HTERT RPE-1 (cell line): ENCODE results near the gene RAB40C.

Source experiments
- in situ Hi-C: fragments of 300-500 bp; cut with MboI; formaldehyde crosslinking; loops from 4 replicates; pipeline ENCODE4 v1.14.3; 2020; ENCODE audit warnings: low sequenced_read_pairs

The RAB40C gene

DNA sequence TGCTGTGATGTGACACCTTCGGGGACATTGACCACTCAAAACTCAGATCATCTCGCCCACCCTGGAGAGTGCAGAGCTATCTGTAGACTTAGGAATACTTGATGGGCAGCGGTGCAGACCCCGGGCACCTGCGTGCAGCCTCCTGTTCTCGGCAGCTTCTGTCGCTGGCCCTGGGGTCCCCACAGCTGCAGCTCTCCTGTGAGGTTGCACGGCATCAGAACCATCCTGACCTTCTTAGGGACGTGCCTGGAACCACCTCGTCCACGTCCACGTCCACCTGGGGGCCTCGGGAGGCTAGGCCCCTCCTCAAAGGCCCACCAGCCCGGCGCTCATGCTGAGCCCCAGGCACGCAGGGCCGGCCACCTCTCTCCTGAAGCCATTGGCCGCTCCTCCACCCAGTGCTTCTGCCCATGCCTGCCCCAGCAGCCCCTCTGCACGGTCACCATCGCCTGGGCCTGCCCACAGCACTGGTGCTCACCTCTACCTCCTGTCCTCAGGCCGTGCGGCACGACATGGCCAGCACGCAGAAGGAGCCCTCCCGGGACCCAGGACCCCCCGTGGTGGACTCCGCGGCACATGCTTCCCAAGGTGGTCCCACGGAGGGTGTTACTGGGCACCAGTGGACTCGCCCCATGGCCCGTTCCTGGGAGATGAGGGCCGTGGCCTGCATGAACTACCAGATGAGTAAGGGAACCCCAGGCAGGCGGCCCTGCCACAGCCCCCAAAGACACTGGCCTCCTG, 38.6 kb downstream of the RAB40C start:
- in situ Hi-C loops = no loop called here

DNA sequence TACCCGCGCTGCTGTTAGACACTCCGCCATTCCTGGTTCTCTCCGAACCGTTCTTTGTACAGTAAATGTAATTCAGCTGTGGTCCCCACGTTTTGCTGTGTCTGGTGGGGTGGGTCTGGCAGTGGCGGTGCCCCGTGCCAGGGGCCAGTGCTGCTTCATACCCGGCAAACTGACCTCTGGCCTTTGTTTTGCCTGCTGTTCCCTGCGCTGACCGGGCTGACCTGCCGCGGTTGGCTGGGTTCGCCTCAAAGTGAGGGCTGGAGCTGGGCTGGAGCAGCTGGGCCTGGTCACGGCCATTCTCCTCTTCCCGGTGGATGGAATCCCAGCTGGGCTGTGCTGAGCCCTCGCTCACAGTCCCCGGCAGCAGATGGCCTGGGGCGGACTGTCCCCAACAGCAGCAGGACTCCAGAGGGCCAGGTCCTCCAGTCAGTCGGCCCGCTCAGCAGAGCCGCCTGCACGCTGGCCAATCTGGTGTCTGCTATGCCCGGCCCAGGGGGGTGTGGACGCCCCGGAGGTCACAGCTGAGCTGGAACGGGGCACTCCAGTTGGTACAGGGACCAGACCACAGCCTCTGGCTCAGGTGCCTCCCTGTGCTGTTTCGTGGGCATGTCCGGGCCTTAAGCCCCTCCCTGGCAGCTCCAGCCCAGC, 39.4 kb downstream of the RAB40C start:
- in situ Hi-C loops = no loop called here

DNA sequence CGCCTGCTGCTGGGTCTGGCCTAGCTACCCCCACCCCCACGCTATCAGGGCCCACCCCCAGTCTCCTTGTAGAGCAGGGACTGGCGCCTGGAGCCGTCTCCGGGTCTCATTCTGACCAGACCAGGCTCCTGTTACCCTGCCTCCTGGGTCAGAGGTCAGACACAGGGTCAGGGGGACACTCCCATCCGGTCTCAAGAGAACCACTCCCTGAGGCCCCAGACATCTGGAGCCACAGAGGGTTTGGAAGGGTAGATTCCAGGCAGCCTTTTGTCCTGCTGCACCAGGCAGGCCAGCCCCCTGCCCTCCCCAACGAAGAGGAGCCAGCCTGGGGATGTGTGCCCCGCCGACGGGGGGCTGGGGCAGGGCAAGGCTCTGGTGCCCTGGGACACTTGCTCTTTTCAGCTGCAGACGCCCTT, 40.0 kb downstream of the RAB40C start:
- in situ Hi-C loops = no loop called here

DNA sequence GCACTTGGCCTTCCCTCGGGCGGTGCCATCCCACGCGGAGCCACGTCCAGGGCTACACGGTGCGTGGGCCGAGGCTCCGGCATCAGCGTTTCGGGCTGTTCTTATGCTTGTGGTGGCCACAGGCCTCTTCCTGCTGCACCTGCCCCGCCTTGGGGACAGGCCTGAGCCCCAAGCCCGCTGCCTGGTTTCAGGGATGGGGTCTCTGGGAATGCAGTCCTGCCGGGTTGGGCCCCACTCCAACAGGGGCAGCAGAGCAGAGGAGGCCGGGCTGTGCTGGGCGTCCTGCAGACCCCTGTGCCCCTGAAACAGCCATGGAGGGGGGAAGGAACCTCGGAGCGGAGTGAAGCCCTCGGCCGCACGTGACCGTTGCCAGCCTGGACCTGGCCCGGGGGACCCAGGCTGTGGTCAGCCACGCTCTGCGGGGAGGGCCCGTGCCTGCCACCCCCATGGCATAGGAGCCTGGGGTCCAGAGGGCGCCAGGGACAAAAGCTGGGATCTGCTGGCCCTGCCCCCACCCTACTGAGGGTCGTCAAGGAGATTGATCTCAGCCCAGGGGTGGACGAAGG, 40.5 kb downstream of the RAB40C start:
- in situ Hi-C loops = no loop called here

DNA sequence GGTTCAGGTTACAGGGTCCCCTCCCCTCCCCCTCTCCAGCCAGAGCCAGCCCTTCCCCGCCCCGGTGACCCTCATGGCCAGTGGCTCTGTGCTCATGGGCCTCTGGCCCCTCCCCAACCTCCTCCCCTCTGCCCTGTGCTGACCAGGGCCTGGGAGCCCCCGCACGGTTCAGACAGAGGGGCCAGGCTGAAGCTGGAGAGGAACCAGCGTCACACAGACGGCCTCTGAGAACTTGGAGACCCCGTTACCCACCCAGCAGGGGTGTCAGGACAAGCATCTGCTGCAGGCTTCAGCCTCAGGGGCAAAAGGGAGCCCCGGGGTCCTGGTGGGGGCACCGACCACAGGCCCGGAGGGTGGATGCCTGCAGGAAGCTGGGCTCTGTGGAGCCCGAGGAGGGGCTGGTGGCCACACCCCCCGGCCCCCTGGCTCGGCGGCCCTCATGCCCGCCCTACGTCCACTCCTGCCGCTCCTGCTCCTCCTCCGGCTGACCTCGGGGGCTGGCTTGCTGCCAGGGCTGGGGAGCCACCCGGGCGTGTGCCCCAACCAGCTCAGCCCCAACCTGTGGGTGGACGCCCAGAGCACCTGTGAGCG, 41.0 kb downstream of the RAB40C start, which contains the start of gene WFIKKN1:
Gene WFIKKN1 (plus strand): TSS at position 171 of the 591 bp plus-strand sequence. CDS start 269 bp downstream, at position 440.
- in situ Hi-C loops = no loop called here

DNA sequence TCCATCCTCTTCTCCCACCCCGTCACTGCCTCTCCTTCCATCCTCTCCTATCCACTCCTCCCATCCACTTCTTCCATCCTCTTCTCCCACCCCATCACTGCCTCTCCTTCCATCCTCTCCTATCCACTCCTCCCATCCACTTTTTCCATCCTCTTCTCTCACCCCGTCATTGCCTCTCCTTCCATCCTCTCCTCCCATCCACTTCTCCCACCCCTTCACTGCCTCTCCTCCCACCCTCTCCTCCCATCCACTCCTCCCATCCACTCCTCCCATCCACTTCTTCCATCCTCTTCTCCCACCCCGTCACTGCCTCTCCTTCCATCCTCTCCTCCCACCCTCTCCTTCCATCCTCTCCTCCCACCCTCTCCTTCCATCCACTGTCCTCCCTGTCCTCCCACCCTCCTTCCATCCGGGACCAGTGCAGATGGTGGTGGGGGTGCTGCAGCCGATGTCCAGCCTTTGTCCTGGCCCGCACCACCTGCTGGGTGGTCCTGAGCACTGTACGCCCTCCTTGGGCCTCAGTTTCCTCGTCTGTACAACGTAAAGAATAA, 42.0 kb downstream of the RAB40C start:
- in situ Hi-C loops = no loop called here

DNA sequence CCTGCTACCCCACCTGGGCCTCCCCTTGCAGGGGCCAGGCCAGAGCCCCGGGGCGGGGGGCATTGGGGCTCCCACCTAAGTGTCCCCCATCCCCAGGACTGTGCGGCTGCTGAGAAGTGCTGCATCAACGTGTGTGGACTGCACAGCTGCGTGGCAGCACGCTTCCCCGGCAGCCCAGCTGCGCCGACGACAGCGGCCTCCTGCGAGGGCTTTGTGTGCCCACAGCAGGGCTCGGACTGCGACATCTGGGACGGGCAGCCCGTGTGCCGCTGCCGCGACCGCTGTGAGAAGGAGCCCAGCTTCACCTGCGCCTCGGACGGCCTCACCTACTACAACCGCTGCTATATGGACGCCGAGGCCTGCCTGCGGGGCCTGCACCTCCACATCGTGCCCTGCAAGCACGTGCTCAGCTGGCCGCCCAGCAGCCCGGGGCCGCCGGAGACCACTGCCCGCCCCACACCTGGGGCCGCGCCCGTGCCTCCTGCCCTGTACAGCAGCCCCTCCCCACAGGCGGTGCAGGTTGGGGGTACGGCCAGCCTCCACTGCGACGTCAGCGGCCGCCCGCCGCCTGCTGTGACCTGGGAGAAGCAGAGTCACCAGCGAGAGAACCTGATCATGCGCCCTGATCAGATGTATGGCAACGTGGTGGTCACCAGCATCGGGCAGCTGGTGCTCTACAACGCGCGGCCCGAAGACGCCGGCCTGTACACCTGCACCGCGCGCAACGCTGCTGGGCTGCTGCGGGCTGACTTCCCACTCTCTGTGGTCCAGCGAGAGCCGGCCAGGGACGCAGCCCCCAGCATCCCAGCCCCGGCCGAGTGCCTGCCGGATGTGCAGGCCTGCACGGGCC, 42.8 kb downstream of the RAB40C start:
- in situ Hi-C loops = no loop called here

DNA sequence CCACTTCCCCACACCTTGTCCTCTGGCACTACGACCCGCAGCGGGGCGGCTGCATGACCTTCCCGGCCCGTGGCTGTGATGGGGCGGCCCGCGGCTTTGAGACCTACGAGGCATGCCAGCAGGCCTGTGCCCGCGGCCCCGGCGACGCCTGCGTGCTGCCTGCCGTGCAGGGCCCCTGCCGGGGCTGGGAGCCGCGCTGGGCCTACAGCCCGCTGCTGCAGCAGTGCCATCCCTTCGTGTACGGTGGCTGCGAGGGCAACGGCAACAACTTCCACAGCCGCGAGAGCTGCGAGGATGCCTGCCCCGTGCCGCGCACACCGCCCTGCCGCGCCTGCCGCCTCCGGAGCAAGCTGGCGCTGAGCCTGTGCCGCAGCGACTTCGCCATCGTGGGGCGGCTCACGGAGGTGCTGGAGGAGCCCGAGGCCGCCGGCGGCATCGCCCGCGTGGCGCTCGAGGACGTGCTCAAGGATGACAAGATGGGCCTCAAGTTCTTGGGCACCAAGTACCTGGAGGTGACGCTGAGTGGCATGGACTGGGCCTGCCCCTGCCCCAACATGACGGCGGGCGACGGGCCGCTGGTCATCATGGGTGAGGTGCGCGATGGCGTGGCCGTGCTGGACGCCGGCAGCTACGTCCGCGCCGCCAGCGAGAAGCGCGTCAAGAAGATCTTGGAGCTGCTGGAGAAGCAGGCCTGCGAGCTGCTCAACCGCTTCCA, 43.6 kb downstream of the RAB40C start:
- in situ Hi-C loops = no loop called here

DNA sequence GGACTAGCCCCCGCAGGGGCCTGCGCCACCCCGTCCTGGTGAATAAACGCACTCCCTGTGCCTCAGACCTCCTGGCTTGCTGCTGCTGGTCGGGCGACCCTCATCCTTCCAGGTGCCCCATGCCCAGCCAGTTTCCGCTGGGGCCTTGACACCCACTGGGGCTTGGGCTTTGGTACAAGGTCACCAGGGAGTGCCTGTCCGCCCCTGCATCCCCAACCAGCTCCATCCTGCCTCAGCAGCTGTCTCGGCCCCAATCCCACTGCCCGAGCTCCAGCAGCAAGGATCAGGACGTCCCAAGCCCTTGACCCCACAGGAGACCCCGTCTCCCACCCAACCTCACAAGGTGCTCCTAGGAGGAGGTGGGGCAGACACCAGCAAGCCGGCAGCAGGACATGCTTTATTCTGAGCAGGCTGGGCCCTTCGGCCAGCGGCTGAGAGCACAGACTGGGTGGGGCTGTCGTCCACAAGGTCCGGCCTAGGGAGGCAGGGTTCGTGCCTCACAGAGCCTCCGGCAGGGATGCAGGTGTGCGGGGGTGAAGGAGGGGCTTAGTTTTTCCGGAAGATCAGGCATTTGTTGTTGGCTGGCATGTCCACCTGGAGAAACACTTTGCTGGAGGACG, 44.3 kb downstream of the RAB40C start:
- in situ Hi-C loops = no loop called here

DNA sequence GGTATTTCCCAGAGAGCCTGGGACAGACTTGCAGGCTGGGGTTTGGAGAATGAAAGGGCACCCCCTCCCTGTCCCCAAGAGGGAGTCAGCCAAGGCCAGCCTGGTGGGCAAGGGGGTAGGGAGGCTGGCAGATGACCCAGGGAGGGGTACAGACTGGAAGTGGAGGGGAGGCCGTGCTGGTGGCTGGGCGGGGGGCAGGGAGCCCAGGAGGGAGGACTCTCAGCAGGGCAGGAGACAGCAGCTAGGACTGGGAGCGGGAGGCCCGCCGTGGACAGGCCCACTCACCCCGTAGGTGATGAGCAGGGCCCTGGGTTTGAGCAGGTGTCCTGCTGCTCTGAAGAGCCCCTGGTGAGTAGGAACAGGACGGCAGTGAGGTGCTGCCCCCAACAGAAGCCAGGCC, 45.1 kb downstream of the RAB40C start:
- in situ Hi-C loops = no loop called here

DNA sequence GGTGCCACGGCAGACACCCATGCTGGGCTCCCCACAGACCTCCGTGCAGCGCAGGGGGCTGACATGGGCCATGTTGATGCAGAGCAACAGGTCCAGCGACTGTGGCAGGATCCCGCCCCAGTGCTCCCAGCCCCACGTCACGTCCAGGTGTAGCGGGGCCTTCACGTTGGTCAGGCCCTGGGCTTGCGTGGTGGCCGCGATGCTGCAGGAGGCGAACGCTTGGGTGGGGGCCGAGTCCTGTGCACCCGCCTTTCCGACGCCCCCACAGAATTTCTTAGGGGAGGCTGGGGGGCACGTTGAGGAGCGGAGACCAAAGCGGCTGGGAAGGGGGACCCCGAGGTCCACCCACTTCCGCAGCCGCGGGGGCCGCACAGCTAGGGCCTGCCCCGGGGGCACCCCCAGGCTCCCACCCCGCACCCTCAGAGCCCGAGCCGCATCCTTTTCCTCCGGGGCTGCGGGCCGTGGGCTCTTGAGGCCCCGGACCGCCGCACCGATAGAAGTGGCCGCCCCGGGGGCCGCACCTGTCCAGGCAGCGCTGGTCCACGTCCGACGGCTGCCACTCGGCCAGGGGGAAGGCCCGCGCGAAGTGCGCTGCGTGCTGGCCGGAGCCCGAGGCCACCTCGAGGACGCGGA, 45.8 kb downstream of the RAB40C start:
- in situ Hi-C loops = no loop called here

DNA sequence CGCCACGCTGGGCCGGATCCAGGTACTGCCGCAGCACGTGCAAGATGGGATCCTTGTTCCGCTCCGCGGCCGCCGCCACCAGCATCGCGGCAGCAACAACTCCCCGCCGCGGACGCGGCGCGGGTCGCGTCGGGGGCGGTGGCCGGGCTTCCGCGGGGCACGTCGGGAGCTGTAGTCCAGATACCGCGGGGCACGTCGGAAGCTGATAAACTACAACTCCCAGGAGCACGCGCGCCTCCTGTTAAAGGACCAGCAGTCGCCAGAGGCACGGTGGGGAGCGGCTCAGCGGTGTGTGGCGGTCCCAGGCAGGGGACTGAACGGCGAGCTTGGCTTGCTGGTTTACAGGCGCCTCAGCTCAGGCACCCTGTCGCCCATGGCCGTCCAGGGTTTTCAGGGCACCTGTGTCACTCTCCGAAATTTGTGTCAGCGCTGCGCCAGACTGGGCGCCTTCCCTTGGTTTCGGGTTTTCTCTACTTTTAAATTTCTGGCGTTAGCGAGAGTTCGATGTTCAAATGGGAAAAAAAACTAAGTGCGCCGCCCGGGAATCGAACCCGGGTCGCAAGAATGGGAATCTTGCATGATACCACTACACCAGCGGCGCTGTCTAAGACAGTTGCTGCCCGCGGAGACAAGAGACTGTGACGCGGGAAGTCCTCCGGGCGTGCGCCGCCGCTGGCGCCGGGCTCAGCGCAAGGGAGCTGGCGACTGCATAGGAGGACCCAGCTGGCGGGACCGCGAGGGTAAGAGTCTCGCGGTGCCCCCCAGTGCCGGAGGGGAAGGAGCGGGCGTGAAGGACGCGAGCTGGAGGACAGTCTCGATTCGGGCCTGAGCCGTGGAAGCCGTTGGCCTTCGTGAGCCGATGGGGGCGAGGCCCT, 46.6 kb downstream of the RAB40C start, which contains the start of gene METTL26:
Gene METTL26 (minus strand): TSS at position 100 of the 875 bp plus-strand sequence. CDS start 15 bp downstream, at position 85.
- in situ Hi-C loops = no loop called here

DNA sequence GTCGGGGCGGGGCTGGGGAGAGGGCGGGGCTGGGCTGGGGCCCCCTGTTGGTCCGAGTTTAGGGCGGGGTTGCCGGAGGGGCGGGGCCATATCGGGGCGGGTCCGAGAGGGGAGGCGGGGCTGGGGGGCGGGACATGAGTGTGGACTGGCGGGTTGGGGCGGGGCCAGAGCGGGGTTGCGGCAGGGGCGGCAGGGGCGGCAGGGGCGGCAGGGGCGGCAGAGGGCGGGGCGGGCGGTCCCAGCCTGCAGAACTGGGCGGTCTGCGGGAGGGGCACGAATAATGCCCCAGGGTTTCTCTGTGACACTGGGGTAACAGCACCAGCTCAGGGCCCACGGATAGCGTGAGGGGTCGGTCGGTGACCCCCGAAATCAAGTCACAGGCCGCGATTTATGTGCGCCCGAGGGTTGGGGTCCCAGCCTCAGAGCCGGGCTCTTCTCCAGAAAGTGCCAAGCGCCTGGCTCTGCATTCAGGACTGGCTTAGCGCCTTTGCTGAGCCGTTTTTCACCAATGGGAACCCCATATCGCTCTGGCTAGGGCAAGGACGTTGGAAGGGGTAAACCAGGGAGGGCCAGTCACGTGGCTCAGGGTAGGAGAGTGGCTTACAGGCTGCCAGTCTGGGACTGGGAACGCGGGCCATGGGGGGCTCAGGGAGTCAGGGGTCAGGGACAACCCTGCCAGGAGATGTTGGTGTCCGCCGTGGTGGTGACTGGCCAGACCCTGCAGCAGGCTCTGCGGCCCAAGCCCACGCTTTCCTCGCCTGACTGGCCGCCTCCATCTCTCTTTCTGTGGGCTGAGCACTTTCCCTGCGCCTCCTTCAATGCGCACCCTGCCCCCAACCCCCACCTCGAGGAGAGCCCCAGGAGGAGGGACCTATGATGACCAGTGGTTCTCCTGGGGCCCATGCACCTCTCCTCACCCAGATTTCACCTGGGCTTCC, 47.5 kb downstream of the RAB40C start:
- in situ Hi-C loops = no loop called here

DNA sequence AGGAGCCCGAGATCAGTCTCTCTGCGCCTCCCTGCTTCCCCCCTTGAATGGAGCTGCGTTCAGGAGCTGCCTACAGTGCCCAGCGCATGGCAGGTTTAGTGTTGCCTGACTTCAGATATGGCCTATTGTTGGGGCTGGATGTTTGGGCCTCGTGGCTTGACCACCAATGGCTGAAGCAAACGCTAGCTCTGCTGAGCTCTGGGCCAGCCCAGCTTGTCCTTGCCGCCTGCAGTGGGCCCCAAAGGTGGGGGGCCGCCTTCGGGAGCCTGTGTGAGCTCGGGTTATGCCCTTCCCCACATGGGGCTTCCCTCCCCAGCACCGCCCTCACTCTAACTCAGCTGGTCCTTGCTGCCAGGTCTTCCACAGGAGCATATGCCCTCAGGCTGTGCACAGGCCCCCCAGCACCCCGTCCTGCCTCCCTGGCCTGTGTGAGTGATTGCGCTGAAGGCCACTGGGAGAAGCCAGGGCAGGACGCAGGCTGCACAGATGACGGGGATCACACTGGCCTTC, 48.2 kb downstream of the RAB40C start:
- in situ Hi-C loops = no loop called here

DNA sequence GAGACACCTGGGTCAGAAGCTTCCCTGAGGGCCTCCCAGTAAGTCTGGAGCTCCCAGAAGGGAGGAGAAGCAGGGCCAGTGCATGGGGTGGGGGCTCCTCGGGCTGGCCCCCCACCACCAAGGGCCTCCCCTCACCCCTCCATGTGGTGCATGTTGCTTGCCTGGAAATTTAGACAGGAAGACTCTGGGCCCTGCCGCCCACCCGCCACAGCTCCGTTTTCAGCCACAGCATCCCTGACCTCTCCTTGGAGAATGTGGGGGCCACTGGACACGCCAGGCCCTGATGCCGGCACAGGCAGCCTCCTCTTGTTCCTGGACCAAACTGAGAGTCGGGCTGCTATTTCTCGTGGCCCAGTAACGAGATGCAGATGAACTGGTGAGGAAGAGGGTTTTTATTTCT, 49.0 kb downstream of the RAB40C start:
- in situ Hi-C loops = no loop called here

DNA sequence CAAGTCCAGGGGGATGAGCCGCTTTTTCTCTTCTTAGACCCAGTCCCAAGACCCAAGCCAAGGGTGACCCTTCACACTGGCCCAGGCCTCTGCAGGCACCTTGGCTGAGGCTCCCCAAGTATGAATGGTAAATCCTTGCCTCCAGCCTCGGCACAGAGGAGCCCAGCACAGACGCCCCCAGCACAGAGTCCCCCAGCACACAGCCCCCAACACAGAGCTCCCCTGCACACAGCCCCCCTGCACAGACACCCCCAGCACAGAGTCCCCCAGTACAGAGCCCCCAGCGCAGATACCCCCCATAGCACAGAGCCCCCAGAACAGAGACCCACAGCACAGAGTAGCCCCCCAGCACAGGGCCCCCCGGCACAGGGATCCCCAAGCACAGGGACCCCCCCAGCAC, 50.7 kb downstream of the RAB40C start:
- in situ Hi-C loops = no loop called here
